K562 (cell line): ENCODE results near the gene HNRNPDL. TPM values are rescaled to one million over a fixed set of nuclear protein-coding genes. Genes with fewer than 3 reads are reported as not detected.

Experiments
- CC2D1A ChIP-seq: fragments of 450-650 bp; IDR thresholded peaks from 2 replicates; pipeline ENCODE4 v1.6.1; 2017; ENCODE audit warnings: mild to moderate bottlenecking
- GATAD2B ChIP-seq: fragments of 450-650 bp; IDR thresholded peaks from 2 replicates; pipeline ENCODE4 v1.6.1; 2017; ENCODE audit warnings: mild to moderate bottlenecking, borderline replicate concordance
- GMEB1 ChIP-seq: fragments of 250-450 bp; sonication (Bioruptor Pico); IDR thresholded peaks from 2 replicates; pipeline ENCODE4 v1.4.0; 2020; ENCODE audit warnings: mild to moderate bottlenecking
- GTF2A2 ChIP-seq: IDR thresholded peaks from 2 replicates; pipeline ENCODE4 v1.6.1; 2016; ENCODE audit warnings: mild to moderate bottlenecking, missing genetic modification characterization, missing compliant biosample characterization
- HDGF ChIP-seq: fragments of 450-650 bp; IDR thresholded peaks from 2 replicates; pipeline ENCODE4 v1.6.1; 2016
- KAT2B ChIP-seq: IDR thresholded peaks from one replicate; pipeline ENCODE4 v1.6.1; 2012; ENCODE audit warnings: low read depth, mild to moderate bottlenecking, control low read depth, inconsistent platforms, low read length, moderate library complexity
- KAT7 ChIP-seq: sonication (generic); formaldehyde crosslinking; IDR thresholded peaks from 2 replicates; pipeline ENCODE4 v1.8.0; 2022; ENCODE audit warnings: missing genetic modification reagents, mild to moderate bottlenecking, borderline replicate concordance
- PHF8 ChIP-seq: fragments of 200-600 bp; sonication (generic); IDR thresholded peaks from 2 replicates; pipeline ENCODE4 v1.6.1; 2012; ENCODE audit warnings: mixed run types, mild to moderate bottlenecking, inconsistent platforms, low read length, moderate library complexity, borderline replicate concordance
- PRMT5 ChIP-seq: sonication (generic); formaldehyde crosslinking; IDR thresholded peaks from 2 replicates; pipeline ENCODE4 v1.5.0; 2020; ENCODE audit warnings: missing genetic modification reagents
- RBBP5 ChIP-seq: fragments of 200-600 bp; sonication (generic); IDR thresholded peaks from 2 replicates; pipeline ENCODE4 v1.6.1; 2012; ENCODE audit warnings: borderline replicate concordance, mild to moderate bottlenecking, low read length, control low read depth, inconsistent platforms; ENCODE audit not compliant: insufficient read depth, poor library complexity, severe bottlenecking
- RBM14 ChIP-seq: fragments of 200-400 bp; formaldehyde crosslinking; IDR thresholded peaks from 2 replicates; pipeline ENCODE4 v1.6.1; 2018; ENCODE audit warnings: low read depth, mild to moderate bottlenecking, low read length, moderate library complexity, borderline replicate concordance; ENCODE audit not compliant: insufficient read depth
- SAFB ChIP-seq: fragments of 200-400 bp; formaldehyde crosslinking; IDR thresholded peaks from 2 replicates; pipeline ENCODE4 v1.6.1; 2017; ENCODE audit warnings: low read depth, low read length, borderline replicate concordance
- SRSF3 ChIP-seq: fragments of 200-400 bp; formaldehyde crosslinking; IDR thresholded peaks from 2 replicates; pipeline ENCODE4 v1.6.1; 2016; ENCODE audit warnings: mild to moderate bottlenecking, low read length, moderate library complexity; ENCODE audit not compliant: insufficient read depth
- THRAP3 ChIP-seq: fragments of 450-650 bp; IDR thresholded peaks from 2 replicates; pipeline ENCODE4 v1.6.1; 2016; ENCODE audit warnings: mild to moderate bottlenecking, inconsistent platforms, borderline replicate concordance
- U2AF1 ChIP-seq: fragments of 200-400 bp; formaldehyde crosslinking; optimal IDR thresholded peaks from 2 replicates; pipeline ENCODE3; 2017; ENCODE audit warnings: mild to moderate bottlenecking, low read depth, low read length, moderate library complexity
- ZNF263 ChIP-seq: sonication (generic); formaldehyde crosslinking; IDR thresholded peaks from 2 replicates; pipeline ENCODE4 v1.8.0; 2022; ENCODE audit warnings: mild to moderate bottlenecking, missing genetic modification reagents, borderline replicate concordance
- ZNF766 ChIP-seq: fragments of 200-800 bp; sonication (Bioruptor generic); conservative IDR thresholded peaks from 2 replicates; pipeline ENCODE4 v1.6.1; 2016; ENCODE audit warnings: missing genetic modification characterization, missing compliant biosample characterization
- ZNF79 ChIP-seq: fragments of 250-450 bp; sonication (Bioruptor Pico); IDR thresholded peaks from 2 replicates; pipeline ENCODE4 v1.4.0; 2020; ENCODE audit warnings: low read depth, mild to moderate bottlenecking, moderate library complexity
- ZSCAN29 ChIP-seq: fragments of 450-650 bp; IDR thresholded peaks from 2 replicates; pipeline ENCODE4 v1.6.1; 2017
- polyA plus RNA-seq, 8 experiments: library from polyadenylated mRNA; depleted of rRNA in 4 of 8; stranded (reverse) in 5 of 8; unstranded in 3 of 8; fragments of >200 nt; fragmentation: Nextera tagmentation in 2 of 8; fragmentation: Illumina TruSeq in 1 of 8; extraction: Ambion mirVana in 2 of 8; extraction: Trizol in 1 of 8; gene quantifications; 2 replicates each; pipeline versions ENCODE4 v1.2.1 to v1.2.3, GENCODE V29; 2011 to 2014; ENCODE audit warnings: inconsistent platforms in 1 of 8, missing spikeins in 1 of 8
- total RNA-seq, 7 experiments: library from RNA; depleted of rRNA in 6 of 7; stranded (reverse); fragments of >200 nt in 6 of 7; fragmentation: Illumina TruSeq in 2 of 7; extraction: Trizol in 2 of 7; gene quantifications; 2 replicates each; pipeline versions ENCODE4 v1.2.1 to v1.2.3, GENCODE V29; 2011 to 2021; ENCODE audit warnings: low replicate concordance in 1 of 7
- TF ChIP-seq, protein P1 (sequence below): fragments of 450-650 bp; IDR thresholded peaks from 2 replicates; pipeline ENCODE4 v1.6.1; 2014; ENCODE audit warnings: low read depth, mild to moderate bottlenecking, moderate library complexity, borderline replicate concordance
- TF ChIP-seq, protein P2 (sequence below), 2 experiments: IDR thresholded peaks; 2 replicates each; pipeline ENCODE4 v1.6.1; 2012; ENCODE audit warnings: improper control_type of control experiment in 2 of 2, low read depth in 2 of 2, low read length in 2 of 2, borderline replicate concordance in 1 of 2

Gene HNRNPDL
- total and polyA plus RNA-seq, 9 of the 15 experiments (the other 6 are each of a cell fraction or from before 2014, with no cell fraction given) = 243 to 652 (median 351) TPM

DNA sequence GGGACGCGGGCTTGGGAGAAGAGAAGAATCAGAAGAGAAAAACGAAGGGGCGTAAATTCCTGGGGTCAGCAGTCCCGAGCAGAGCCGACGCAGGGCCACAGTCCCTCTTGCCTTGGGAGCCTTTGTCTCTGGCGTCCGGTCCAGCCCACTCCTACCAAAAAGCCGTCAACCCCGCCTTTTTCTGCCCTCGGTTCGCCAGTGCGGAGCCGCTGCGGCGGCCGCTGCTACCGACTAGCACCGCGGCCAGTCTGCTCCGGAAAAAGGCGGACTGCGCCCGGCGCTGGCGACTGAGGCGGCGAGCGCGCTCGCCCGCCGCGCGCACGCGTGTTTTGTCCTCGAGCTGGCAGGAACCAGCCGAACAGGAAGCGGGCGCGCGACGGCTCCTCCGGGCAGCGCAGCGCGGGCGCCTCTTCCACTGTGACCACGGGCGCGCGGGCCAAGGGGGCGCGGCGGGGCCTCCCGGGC, 502 bp downstream of the HNRNPDL start (continued):
- TF ChIP-seq SRSF3 (peak; percentile 78; the same call in 1 of the 2 replicates), RBBP5 (peak; percentile 3), ZNF263 (CRISPR knock-in tag) (no peak), CC2D1A (no peak), ZNF766 (CRISPR knock-in tag) (peak; percentile 75), HDGF (no peak), ZNF79 (CRISPR knock-in tag) (no peak), GATAD2B (0 out of 2 replicates have a peak, but pooled peaks have one; percentile 75), GTF2A2 (no peak), ZSCAN29 (no peak), RBM14 (peak; percentile 34; the same call in 1 of the 2 replicates), KAT2B (no peak), PHF8 (peak; percentile 86; the same call in 1 of the 2 replicates), KAT7 (CRISPR knock-in tag) (no peak; the same call in 1 of the 2 replicates), THRAP3 (no peak), PRMT5 (CRISPR knock-in tag) (no peak), U2AF1 (no peak), GMEB1 (CRISPR knock-in tag) (no peak), SAFB (peak; percentile 72; the same call in 1 of the 2 replicates)
- TF ChIP-seq, protein P1, sequence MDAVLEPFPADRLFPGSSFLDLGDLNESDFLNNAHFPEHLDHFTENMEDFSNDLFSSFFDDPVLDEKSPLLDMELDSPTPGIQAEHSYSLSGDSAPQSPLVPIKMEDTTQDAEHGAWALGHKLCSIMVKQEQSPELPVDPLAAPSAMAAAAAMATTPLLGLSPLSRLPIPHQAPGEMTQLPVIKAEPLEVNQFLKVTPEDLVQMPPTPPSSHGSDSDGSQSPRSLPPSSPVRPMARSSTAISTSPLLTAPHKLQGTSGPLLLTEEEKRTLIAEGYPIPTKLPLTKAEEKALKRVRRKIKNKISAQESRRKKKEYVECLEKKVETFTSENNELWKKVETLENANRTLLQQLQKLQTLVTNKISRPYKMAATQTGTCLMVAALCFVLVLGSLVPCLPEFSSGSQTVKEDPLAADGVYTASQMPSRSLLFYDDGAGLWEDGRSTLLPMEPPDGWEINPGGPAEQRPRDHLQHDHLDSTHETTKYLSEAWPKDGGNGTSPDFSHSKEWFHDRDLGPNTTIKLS = 0 out of 2 replicates have a peak, but pooled peaks have one; percentile 19
- TF ChIP-seq, protein P2, sequence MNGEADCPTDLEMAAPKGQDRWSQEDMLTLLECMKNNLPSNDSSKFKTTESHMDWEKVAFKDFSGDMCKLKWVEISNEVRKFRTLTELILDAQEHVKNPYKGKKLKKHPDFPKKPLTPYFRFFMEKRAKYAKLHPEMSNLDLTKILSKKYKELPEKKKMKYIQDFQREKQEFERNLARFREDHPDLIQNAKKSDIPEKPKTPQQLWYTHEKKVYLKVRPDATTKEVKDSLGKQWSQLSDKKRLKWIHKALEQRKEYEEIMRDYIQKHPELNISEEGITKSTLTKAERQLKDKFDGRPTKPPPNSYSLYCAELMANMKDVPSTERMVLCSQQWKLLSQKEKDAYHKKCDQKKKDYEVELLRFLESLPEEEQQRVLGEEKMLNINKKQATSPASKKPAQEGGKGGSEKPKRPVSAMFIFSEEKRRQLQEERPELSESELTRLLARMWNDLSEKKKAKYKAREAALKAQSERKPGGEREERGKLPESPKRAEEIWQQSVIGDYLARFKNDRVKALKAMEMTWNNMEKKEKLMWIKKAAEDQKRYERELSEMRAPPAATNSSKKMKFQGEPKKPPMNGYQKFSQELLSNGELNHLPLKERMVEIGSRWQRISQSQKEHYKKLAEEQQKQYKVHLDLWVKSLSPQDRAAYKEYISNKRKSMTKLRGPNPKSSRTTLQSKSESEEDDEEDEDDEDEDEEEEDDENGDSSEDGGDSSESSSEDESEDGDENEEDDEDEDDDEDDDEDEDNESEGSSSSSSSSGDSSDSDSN (IDR thresholded peaks at IDR 0.05; ENCODE audit: borderline replicate concordance in 1 of 2, low read depth in 2 of 2, low read length in 2 of 2) = no peak
